NCI-H1105 treated with DMSO at 0.1 percent for 48 hours (cell line): Measurements from ENCODE around the gene SLC26A2.

ENCODE experiments used
- DNase-seq: peaks from one replicate; lab custom pipeline; 2025; lab: John Stamatoyannopoulos, UW

The SLC26A2 gene

DNA sequence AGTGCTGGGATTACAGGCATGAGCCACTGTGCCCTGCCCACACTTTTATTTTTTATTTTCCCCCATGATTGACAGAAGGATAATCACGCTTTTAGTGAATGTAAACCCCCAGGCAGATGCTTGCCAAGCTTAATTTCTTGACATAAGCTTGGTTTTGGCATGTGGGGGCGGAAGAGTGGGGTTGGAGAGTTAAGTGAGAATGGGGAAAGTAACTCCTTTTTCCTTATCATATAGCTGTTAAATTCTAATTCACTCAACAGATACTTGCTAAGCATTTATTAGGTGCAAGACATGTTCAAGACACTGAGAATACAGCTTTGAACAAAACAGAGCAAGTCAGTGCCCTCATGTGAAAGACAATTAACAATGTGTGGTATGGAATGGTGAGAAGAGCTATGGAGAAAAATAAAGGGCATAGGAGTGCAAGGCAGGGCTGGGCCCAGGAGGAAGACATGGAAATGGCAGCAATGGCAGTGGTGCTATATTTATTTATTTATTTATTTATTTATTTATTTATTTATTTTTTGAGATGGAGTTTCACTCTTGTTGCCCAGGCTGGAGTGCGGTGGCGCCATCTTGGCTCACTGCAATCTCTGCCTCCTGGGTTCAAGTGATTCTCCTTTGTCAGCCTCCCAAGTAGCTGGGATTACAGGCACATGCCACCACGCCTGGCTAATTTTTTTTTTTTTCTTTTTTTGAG lies 2.2 kb downstream of the SLC26A2 start:
- DNase-seq: no peak

GRCh38 chr5:149963729-149964128 lies 3.2 kb downstream of the SLC26A2 start:
- DNase-seq: no peak

- no peak for DNase-seq
These were observed 6.4 kb downstream of the SLC26A2 start for GRCh38 chr5:149966946-149967345.

GRCh38 chr5:149969181-149969930 lies 8.8 kb downstream of the SLC26A2 start:
- DNase-seq: no peak

DNA sequence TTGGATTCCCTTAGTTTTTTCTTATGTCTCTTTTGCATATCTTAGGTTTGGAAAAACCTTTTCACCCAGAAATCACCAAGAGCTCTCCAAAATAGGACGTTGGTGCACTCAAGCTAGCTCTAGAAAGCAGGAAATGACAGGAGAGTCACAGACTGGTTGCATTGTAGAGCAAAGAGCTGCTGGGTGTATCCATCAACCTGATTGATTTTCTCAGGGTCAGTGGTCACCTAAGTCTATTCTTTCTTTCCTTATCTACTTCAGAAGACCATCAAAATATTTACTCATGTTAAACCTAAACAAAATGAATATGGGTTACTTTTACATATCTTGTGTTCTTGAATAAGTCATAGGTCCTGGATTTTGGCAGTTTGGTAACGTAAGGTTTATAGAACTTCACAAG lies 14.9 kb downstream of the SLC26A2 start:
- no peak for DNase-seq

DNA sequence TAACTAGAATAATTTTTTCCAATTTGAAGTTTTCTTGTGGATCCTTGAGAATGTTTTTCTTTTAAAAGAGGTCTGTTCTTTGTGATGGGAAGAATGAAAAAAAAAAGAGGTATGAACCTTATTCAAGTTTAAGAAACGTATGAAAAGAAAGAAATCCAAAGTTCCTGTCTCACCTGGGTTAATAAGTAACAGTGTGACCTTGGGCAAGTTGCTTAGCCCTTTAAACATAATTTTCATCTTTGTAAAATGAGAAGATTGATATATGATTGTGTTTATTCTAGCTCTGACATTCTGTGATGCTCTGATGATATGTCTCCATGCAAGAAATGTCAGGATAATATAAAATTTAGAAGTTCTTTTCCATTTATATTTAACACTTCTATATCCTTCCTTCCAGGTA lies 19.3 kb downstream of the SLC26A2 start:
- no peak for DNase-seq

DNA sequence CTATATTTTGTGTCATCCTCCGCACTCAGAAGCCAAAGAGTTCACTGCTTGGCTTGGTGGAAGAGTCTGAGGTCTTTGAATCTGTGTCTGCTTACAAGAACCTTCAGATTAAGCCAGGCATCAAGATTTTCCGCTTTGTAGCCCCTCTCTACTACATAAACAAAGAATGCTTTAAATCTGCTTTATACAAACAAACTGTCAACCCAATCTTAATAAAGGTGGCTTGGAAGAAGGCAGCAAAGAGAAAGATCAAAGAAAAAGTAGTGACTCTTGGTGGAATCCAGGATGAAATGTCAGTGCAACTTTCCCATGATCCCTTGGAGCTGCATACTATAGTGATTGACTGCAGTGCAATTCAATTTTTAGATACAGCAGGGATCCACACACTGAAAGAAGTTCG lies 20.6 kb downstream of the SLC26A2 start:
- DNase-seq: no peak

GRCh38 chr5:149982505-149982904 lies 21.9 kb downstream of the SLC26A2 start:
- DNase-seq: no peak

GRCh38 chr5:149988126-149988525 lies 27.6 kb downstream of the SLC26A2 start:
- no peak for DNase-seq

- peak; percentile 54 for DNase-seq
These were observed 30.2 kb downstream of the SLC26A2 start for GRCh38 chr5:149990518-149991376.

DNA sequence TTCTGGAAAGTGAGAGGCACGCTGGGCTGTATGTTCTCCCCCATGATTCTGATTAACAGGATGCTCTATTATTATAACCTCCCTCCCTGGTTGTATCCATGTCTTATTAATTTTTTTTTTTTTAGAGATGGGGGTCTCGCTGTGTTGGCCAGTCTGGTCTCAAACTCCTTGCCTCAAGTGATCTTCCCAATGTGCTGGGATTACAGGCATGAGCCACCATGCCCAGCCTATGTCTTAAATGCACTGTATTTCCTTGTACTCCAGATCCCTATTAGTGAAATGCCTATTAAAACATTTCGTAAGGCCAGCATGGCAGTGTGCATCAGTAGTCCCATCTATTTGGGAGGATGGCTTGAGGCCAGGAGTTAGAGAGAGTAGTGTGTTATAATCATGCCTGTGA lies 32.9 kb downstream of the SLC26A2 start:
- DNase-seq: no peak

DNA sequence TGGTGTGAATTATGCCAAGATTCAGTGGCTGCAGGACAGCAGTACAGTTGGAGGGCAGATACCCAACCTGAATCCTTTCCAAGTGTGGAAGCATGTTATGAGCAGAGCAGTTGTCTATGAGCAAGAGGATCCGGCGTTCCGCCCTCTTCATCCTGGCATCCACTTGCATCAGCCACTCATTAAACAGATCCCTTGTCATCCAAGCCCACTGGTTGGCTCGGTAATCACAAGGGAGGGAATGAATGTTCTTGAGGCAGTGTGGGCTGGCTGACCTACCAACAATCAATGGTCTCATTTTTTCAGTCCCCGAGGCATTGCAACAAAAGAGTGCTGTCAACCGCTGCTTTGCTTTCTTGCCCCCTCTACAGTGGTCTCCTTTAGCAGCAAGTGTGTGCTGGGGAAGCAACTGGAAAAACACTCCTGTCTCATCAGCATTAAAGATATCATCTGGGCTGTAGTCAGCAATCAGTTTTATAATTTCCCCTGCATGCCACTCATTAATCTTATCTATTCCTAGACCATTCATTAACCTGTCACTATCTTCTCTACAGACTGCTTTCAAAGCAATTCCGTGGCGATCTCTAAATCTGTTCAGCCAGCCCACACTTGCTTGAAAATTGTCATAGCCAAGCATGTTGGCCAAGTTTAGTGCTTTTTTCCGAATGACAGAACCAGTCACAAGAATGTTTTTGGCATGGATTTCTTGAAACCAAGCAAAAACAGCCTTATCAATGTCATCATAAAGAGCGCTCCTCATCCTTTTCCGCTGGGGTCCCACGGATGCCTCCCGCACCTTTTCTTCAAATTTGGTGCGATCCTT lies 35.0 kb downstream of the SLC26A2 start:
- DNase-seq: no peak

- no peak for DNase-seq
These were observed 35.8 kb downstream of the SLC26A2 start for GRCh38 chr5:149996205-149996890.

GRCh38 chr5:149998281-149998680 lies 37.7 kb downstream of the SLC26A2 start:
- DNase-seq: no peak

- DNase-seq: no peak
These were observed 38.8 kb downstream of the SLC26A2 start for GRCh38 chr5:149999359-149999758.

DNA sequence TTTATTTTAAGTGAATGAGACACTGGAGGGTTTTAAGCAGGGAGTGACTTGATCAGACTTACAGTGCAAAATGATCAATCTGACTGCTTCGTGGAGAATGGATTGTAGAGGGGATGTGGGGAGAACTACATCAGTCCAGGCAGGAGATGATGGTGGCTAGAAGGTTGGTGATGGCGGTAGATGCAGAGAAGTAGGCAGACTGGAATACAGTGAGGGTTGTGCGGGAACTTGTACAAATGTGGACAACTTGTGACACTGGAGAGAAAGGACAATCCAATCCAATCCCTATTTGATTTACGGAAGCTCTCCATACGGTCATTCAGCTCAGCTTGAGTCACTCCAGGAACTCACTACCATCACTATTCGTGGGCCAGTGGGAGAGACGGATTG lies 39.3 kb downstream of the SLC26A2 start:
- DNase-seq: no peak

DNA sequence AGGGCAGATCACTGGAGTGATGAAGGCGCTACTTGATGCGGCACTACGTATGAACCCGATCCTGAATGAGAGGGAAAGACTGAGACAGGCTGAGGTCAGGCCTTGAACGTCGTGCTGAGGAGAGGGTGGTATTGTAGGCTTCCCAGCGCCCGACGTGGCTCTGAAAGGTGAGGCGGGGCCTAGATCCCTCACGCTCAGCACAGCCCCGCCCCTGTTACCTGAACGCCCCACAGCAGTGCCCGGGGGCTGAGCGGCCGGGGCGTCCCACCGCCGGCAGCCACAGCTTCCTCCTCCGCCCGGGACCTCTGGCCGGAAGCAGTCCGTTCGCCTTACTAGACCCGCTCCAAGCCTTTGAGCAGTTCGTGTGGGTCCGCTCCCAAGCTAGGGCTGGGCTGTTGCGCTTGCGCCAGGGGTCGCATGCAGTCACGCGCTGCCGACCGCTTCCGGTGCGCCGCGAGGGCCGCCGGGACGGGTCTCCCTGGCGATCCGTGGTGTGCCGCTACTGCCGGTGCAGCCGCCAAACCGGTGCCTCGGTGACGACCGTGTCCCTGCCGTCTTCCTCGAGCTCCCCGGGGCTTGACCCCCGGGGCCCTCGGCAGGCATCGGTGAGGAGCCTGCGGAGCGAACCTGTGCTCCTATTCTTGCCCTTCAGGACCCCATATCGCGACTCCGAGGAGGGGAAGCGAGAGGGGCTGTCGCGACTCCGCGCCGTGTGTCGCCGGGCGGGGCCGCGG lies 39.9 kb downstream of the SLC26A2 start, which contains the start of the genes HMGXB3 and TIGD6:
Gene HMGXB3, plus strand, starts transcription at position 484 of the 734 bp plus-strand sequence. CDS start 4,114 bp downstream, outside the sequence.
Gene TIGD6, minus strand, starts transcription at position 399 of the 734 bp plus-strand sequence. CDS start 4,306 bp downstream, outside the sequence.
- DNase-seq: peak; percentile 75

GRCh38 chr5:150000990-150001659 lies 40.6 kb downstream of the SLC26A2 start:
- no peak for DNase-seq

- peak; percentile 7 for DNase-seq
These were observed 41.3 kb downstream of the SLC26A2 start for GRCh38 chr5:150001660-150002486.
